ENCODE measurements around the gene PLP1.

The PLP1 gene

GRCh38 chrX:103825881-103826280 lies 49.2 kb downstream of the PLP1 start:
- no peak for DNase-seq (ENCODE audit: low read depth)
- no peak for TF ChIP-seq CTCF (conservative IDR thresholded peaks at IDR 0.05; ENCODE audit: low read depth, low read length)
- H3K4me3 ChIP-seq (ENCODE audit: low read depth, low read length) = no peak overlapping the region

GRCh38 chrX:103828529-103828928 lies 51.9 kb downstream of the PLP1 start:
- TF ChIP-seq CTCF (conservative IDR thresholded peaks at IDR 0.05; ENCODE audit: low read depth, low read length) = no peak
- no peak overlapping the region for H3K4me3 ChIP-seq (ENCODE audit: low read depth, low read length)
- no peak for DNase-seq (ENCODE audit: low read depth)

- no peak for DNase-seq (ENCODE audit: low read depth)
- TF ChIP-seq CTCF (conservative IDR thresholded peaks at IDR 0.05; ENCODE audit: low read depth, low read length) = no peak
Measured at GRCh38 chrX:103830848-103831247, 54.2 kb downstream of the PLP1 start.

GRCh38 chrX:103831342-103831802 lies 54.7 kb downstream of the PLP1 start:
- H3K4me3 ChIP-seq (ENCODE audit: low read depth, low read length) = peak overlapping the region; percentile 63
- TF ChIP-seq CTCF (conservative IDR thresholded peaks at IDR 0.05; ENCODE audit: low read depth, low read length) = no peak
- DNase-seq (ENCODE audit: low read depth) = no peak

More at GRCh38 chrX:103830848-103831247, 54.2 kb downstream of the PLP1 start:
- H3K4me3 ChIP-seq (ENCODE audit: low read depth, low read length) = no peak overlapping the region

- DNase-seq (ENCODE audit: low read depth) = peak; percentile 52
- H3K4me3 ChIP-seq (ENCODE audit: low read depth, low read length) = peak within 1 kb of the TSS; percentile 63
- TF ChIP-seq CTCF (conservative IDR thresholded peaks at IDR 0.05; ENCODE audit: low read depth, low read length) = no peak
Measured at GRCh38 chrX:103831803-103832544, 55.3 kb downstream of the PLP1 start, which contains the start of gene RAB9B. TSS of gene RAB9B (minus strand) at chrX:103832257. CDS start at chrX:103825784, 6,473 bp downstream.

- no peak for DNase-seq (ENCODE audit: low read depth)
- no peak overlapping the region for H3K4me3 ChIP-seq (ENCODE audit: low read depth, low read length)
- no peak for TF ChIP-seq CTCF (conservative IDR thresholded peaks at IDR 0.05; ENCODE audit: low read depth, low read length)
Measured at GRCh38 chrX:103839404-103839803, 62.8 kb downstream of the PLP1 start.
